Daoy (cell line): Measurements from ENCODE around the gene ZGRF1. TPM values are rescaled to one million over a fixed set of nuclear protein-coding genes. Genes with fewer than 3 reads are reported as not detected.
A peak's percentile ranks its signal among the peaks of the same experiment; 100 is the strongest.
"Not testable (repeated sequence)": the region's sequence is repeated elsewhere in the genome, so short reads cannot be mapped to it uniquely, and the experiment has no call there.

Source experiments
- DNase-seq: peaks from one replicate; pipeline ENCODE4 v3.0.0-alpha.2; 2015; ENCODE audit warnings: low read depth
- total RNA-seq: library from RNA; depleted of rRNA; stranded (reverse); fragments of >200 nt; shearing (Covaris generic); gene quantifications from 2 replicates; pipeline ENCODE4 v1.2.3, GENCODE V29; 2014

Gene ZGRF1
- total RNA-seq, 1 experiment from 2014 or later = 6.3 TPM

DNA sequence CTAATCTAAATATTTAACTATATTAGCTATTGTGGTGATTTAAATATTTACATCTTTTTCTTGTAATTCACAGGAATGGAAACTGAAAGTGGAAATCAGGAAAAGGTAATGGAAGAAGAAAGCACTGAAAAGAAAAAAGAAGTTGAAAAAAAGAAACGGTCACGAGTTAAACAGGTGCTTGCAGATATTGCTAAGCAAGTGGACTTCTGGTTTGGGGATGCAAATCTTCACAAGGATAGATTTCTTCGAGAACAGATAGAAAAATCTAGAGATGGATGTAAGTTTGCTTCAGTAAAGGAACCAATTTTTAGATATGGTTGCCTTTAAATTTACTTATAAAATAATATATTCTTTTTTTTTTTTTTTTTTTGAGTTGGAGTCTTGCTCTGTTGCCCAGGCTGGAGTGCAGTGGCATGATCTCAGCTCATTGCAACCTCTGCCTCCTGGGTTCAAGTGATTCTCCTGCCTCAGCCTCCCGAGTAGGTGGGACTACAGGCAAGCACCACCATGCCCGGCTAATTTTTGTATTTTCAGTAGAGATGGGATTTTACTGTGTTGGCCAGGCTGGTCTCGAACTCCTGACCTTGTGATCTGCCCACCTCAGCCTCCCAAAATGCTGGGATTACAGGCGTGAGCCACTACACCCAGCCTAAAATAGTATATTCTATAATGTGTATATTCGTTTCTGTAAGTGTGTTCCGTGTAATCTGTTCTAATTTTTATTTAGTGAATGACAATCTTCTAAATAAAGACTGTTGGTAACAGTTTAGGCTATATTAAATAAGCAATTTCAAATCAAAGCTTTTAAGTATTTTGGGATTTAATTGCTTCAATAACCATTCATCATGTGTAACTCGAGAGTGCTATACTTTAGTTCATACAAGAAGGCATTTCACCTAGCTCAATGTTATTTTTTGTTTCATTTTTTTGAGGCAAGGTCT lies 8.2 kb upstream of the ZGRF1 start:
- not testable (repeated sequence) for DNase-seq

DNA sequence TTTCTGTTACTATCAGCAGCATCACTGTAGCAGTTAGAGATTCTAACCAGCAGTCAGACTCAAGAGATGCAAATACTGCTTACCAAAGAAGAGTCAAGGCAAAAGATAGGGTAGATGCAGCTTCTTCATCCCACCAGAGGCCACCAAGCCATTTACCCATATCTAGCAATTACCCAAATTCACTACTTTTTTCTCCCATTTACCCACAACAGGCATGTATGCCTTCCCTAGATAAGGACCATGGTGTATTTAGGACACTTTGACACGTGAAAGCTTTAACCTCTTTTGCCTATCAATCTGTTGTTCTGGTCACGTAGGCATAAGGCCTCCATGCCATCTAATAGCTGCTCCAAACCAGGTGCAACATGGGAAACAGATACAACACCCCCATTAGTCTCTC lies 5.8 kb upstream of the ZGRF1 start:
- no peak for DNase-seq

DNA sequence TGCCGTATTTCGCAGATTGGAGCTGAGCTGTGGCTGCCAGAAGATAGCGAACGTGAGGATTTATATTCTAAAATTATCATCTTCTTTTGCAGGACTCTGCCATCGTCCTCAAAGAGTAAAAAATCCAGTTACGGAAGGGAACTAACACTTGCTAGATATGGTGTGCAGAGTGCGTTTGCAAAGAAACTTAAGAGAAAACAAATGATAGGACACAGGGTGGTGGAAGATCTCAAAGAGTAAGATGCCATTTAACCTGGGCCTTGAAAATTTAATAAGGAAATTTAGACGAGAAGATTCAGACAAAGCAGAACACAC lies 800 bp upstream of the ZGRF1 start:
- DNase-seq = no peak

DNA sequence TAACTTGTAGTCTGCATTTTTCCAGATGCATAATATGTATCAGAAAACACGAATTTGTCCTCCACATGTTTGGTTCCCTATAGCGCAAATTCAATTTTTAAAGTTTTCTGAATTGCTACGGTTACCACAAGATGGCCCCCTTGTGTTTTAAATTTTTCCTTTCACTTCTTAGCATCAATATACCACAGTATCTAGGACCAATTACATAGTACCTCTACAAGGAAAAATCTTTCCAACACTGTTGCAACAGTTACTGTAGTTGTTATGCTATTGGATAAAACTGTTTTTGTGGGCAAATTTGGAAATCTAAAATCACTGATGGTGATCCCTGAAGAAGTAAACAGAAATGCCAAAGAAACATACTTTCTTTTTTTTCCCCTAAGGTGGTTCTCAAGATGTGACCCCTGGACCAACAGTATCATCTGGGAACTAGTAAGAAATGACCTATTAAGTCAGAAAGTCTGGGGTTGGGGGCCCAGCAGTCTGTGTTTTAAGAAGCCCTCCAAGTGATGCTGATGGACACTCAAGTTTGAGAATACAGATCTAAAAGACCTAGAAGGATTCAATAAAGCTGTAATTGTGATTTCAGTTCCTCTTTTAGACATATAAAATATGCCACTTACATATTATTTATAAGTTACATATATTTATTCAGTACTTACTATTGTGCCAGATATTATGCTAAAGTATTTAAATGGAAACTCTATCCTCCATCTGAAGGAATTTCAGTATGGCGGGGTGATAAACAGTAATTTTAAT lies 3.1 kb downstream of the ZGRF1 start:
- DNase-seq = no peak

DNA sequence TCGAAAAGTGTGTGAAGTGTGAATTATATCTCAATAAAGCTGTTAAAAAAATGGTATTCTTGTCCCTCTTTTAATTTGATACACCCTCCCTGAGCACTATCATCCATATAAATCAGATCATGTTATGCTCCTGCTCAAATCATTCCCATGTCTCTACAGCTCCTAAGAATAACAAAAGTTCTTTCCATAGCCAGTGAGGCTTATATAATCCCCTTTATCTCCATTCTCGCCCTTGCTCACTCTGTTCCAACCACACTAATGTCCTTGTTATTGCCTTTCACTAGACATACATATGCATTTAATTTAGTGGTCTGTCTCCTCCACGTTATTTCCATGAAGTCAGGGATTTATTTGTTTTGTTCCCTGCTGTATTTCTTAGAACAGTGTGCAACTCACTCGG lies 10.5 kb downstream of the ZGRF1 start:
- DNase-seq = no peak

DNA sequence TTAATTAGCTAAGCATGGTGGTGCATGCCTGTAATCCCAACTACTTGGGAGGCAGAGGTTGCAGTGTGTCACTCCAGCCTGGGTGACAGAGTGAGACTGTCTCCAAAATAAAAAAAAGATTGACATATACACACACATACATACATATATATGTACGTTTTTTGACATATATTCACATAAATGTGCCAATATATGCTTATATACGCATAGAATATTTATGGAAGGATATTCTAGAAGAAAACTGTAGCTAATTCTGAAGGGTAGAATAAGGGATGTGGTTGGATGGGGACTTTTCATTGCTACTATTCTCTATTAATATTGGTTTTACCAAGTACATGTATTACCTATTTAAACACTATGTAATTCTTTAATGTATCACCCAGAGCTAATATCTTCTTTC lies 19.7 kb downstream of the ZGRF1 start:
- DNase-seq = no peak

DNA sequence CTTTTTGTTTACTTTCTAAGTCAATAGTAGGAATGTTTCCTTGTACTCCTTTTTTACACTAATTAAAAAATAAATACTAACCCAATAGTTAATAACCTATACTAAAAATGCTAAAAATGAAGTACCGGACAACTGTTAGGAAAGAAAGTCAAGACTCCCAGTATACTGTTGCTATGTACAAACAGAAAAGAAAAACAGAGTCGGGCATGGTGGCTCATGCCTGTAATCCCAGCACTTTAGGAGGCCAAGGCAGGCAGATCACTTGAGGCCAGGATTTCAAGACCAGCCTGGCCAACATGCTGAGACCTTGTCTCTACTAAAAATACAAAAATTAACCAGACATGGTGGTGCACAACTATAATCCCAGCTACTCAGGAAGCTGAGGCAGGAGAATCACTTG lies 23.9 kb downstream of the ZGRF1 start:
- DNase-seq = not testable (repeated sequence)

DNA sequence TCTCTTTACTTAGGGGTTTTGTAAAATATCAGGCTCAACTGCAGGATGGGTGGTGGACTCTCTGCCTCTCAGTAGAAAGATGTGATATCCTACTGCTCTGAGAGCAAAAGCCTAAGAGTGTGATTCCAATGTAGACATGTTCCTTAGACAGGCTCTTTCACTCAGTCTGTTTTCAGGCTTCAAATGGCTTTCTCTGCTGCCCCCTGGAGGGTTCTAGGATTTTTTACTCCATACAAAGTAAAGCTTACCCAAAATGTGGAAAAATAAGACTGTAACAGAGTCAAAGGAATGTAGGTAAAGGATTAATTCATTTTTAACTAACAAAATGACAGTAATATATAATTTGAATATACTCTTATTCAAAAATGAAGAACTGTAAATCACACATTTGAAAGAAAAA lies 32.1 kb downstream of the ZGRF1 start:
- peak; percentile 5 for DNase-seq

DNA sequence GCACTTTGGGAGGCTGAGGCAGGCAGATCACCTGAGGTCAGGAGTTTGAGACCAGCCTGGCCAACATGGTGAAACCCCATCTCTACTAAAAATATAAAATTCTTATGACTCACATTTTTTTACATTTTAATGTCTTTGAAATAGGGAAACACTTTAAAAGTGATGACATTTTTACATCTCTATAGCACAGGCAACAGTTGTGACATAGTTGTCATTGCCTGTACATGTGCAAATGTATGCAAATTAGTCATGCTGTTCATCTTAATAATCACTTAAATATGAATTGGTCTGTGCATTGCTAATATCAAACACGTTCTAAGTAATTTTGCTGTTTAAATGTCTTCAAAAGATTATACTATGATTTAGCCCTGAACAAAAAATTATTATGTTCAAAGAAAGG lies 41.7 kb downstream of the ZGRF1 start:
- DNase-seq = no peak

DNA sequence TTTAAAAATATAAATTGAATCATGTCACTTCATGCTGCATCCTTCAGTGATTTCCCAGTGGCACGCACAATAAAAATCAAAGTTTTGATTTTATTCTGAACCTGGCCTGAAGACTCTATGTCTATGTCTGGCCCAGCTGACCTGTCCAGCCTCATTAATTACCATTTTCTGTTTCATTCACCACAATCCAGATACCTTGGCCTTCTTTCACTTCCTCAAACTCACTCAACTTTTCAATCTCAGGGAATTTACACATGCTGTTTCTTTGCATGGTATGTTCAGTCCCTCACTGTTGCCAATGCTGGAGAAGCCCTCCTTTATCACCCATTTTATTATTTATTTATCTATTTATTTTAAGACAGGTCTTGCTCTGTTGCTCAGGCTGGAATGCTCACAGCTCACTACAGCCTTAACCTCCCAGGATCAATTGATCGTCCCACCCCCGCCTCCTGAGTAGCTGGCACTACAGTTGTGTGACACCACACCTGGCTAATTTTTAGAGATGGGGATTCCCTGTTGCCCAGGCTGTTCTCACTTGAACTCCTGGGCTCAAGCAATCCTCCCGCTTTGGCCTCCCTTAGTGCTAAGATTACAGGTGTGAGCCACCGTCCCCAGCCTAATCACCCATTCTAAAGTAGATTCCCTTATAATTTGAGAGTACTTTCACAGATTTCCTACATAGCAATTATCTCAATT lies 43.1 kb downstream of the ZGRF1 start:
- no peak for DNase-seq

DNA sequence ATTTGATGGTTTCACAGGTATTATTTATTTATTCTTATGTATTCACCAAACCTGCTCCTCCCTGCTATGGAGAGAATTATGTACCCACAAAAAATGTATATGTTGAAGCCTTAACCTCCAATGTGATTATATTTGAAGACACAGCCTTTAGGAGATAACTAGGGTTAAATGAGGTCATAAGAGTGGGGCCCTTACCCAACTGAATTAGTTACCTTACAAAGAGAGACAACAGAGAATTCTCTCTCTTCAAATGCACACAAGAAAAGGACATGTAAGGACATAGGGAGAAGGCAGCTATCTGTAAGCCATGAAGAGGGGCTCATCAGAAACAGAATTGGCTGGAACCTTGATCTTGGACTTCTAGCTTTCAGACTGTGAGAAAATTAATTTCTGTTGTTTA lies 44.0 kb downstream of the ZGRF1 start:
- DNase-seq = no peak

DNA sequence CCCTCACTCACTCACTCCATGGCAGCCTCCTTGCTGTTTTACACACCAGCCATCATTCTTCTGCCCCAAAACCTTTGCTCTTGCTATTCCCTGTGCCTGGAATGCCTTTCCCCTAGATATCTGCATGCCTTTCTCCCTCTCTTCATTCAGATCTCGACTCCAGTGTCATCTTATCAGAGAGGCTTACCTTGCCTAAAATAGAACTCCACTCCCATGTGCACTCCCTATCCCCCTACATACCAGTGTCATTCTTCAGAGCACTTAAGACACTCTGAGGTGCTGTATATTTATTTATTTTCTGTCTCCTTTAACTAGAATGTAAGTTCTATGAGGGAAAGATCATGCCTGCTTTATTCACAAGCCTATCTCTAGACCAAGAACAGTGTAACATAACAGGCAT lies 45.1 kb downstream of the ZGRF1 start:
- DNase-seq = no peak

DNA sequence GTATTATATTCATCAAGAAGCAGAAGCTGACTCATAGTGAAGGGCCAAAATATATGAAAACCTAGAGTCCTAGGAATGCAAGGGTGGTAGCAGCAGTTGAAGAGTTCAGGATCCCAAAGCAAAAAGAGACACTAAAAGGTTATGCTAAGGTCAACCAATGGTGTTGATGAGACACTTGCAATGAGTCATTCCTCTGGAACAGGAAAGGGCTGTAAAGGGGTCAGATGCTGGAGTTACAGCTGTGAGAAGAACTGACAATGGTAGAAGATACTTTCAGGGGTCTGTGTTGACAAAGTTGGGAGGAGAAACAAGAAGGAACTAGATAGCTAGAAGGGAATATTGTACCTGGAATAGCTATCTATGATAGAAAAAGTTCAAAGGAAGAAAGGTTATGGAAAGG lies 47.5 kb downstream of the ZGRF1 start:
- DNase-seq = peak; percentile 4

DNA sequence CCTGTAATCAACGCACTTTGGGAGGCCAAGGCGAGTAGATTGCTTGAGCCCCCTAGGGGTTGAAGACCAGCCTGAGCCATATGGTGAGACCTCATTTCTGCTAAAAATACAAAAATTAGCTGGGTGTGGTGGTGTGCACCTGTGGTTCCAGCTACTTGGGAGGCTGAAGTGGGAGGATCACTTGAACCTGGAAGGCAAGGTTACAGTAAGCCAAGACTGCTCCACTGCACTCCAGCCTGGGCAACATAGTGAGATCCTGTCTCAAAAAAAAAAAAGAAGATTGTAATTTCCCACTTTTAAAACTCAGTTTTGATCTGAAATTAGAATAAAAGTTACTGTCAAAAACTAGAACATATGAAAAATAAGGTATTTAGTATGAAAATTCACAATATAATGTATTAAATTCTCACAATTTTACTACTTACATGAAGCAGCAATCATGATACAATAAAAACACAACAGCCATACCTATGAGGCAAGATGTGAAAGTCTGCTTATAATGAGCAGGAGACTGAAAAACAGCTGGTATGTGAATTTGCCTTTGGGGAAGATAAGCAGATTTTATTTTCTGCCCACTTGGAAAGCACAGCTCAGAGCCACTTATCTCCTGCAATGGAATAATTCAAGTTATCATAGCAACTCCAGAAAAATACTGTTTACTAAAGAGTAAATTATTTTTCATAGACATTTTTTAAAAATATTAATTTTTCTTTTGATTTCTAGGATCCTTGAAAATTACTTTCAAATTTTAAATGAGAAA lies 50.6 kb downstream of the ZGRF1 start:
- no peak for DNase-seq

DNA sequence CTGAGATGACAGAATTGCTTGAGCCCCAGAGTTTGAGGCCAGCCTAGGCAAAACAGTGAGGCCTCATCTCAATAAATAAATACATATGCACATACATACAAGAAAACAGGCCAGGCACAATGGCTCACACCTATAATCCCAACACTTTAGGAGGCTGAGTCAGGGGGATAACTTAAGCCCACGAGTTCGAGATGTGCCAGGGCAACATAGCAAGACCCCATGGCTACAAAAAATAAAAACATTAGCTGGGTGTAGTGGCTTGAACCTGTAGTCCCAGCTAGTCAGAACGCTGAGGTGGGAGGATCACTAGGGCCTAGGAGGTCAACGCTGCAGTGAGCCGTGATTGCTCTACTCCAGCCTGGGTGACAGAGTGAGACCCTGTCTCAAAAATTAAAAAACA lies 69.2 kb downstream of the ZGRF1 start:
- DNase-seq = no peak

DNA sequence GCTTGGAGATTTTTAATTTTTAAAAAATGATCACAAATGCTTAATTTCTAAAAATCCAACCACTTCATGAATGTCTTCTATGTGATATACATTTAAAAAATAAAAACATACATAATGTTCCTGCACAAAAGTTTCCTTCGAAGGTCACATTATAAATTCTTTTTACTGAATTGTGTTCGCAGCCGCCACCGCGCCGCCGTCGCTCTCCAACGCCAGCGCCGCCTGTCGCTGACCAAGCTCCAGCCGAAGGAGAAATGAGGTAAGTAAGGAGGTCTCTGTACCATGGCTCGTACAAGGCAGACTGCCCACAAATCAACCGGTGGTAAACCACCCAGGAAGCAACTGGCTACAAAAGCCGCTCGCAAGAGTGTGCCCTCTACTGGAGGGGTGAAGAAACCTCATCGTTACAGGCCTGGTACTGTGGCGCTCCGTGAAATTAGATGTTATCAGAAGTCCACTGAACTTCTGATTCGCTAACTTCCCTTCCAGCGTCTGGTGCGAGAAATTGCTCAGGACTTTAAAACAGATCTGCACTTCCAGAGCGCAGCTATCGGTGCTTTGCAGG lies 71.9 kb downstream of the ZGRF1 start:
- DNase-seq = no peak

DNA sequence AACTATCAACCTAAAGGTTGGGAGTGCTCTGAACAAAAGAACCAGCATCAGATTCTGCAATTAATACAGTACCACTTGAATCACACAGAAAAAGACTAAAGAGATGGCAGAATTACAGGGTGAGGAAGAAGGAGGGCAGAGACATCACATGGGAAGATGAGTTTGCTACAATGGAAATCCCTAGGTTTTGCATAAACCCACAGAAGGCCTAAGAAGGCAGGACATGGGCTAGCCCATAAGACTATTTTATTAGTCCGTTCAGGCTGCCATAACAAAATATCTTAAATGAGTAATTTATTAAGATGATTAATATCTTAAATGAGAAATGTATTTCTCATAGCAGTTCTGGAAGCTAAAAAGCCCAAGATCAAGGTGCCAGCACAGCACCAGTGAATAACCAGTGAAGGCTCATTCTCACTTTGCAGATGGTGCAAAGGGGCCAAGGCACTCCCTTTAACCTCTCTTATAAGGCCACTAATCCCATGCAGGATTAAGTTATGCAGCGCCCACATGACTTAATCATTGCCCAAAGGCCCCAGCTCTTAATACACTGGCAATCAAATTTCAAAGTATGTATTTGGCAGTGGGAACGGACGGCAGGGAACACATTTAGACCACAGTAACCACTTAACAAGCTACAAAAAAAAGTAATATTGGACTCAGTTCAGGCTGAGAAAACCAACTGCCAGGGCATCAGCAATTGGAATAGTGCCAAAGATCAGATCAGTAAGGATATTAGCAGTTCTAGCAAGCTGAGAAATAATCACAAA lies 73.1 kb downstream of the ZGRF1 start:
- no peak for DNase-seq

DNA sequence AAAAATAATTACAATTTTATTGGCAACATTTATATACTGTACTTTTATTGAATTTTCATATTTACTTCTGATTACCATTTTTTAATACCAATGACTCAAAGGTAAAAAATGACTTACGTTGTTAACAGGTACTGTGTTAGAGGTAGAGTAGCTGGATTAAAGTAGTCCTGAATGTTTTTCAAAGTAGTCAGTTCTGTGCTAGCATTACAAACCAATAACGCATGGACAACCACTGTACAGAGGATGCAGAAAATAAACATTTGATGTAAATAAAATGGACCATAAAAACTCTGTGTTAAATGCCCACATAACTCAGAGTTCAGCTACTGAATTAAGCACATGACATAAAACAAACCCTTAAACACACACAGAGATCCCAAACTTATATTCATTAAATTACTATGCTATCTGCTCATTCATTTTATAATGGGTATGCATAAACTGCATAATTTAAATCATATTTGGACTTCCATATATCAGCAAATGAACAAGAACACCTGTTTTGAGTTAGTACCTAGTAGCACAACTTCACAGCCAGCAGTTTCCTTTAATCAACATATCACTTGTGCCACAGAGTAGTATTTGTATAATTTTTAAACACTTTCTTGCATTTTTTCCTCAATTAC lies 74.3 kb downstream of the ZGRF1 start:
- no peak for DNase-seq

DNA sequence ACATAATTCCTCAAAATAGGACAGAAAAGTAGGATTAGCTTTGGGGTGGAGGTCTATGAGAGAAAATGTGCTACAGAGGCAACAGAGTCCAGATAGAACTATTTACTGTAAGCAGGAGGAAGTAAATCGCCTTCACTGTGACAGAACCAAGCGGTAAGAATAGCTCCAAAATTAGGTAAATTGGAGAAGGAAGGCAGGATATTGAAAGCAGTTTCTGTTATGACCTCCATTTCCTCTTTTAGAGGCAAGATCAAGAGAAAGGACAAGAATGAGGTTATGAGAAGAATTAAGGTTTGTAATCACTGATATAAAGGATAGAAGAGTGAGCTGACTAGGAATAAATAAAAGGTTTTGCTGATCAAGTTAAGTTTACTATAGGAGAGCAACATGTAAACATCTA lies 76.6 kb downstream of the ZGRF1 start:
- DNase-seq = no peak

DNA sequence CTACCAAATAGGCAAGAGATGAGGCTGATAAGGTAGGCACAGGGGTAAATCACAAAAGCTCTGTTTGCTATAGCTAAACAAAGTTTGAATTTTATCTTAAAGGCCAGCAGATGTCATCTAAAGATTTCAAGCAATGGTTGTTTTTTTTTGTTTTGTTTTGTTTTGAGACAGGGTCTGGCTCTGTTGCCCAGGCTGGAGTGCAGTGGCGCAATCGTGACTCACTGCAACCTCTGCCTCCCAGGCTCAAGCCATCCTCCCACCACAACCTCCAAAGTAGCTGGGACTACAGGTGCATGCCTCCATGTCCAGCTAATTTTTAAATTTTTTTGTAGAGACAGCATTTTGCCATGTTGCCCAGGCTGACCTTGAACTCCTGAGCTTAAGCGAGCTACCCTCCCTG lies 77.7 kb downstream of the ZGRF1 start:
- no peak for DNase-seq
